IMR-90 (cell line): ENCODE results near the gene GSTP1. TPM values are rescaled to one million over a fixed set of nuclear protein-coding genes. Genes with fewer than 3 reads are reported as not detected.
A peak's percentile ranks its signal among the peaks of the same experiment; 100 is the strongest.

ENCODE experiments used
- ATAC-seq: fragments of 200-7000 bp; cut with Tn5 transposase; 2 replicates; pipeline ENCODE4 v1.9.1; 2020; ENCODE audit warnings: low read depth, mild to moderate bottlenecking, moderate library complexity
- BruUV-seq: library from RNA; stranded (reverse); fragments of 400-500 nt; replicated peaks from 2 replicates; lab custom pipeline; 2021; lab: Mats Ljungman, UMichigan
- CTCF ChIA-PET: fragments of 300-600 bp; formaldehyde crosslinking; extraction: SDS; loops from one replicate; lab custom pipeline; 2021; ENCODE audit warnings: antibody characterized with exemption; lab: Yijun Ruan, JAX
- POLR2A ChIA-PET: fragments of 300-600 bp; sonication (Branson Sonifier 250); formaldehyde crosslinking; loops from one replicate; lab custom pipeline; 2022; ENCODE audit warnings: antibody characterized with exemption; ENCODE audit not compliant: unreplicated experiment; lab: Charles Lee
- DNase-seq: peaks from one replicate; pipeline ENCODE4 v3.0.0; 2013
- H2AFZ ChIP-seq: replicated peaks from 2 replicates; pipeline ENCODE3; 2013; ENCODE audit warnings: low read length, mild to moderate bottlenecking; ENCODE audit not compliant: poor library complexity
- H2AK5ac ChIP-seq: 2 replicates; pipeline ENCODE4 v1.6.1; 2013; ENCODE audit warnings: low read depth, low read length, inconsistent platforms
- H2AK9ac ChIP-seq: replicated peaks from 2 replicates; pipeline ENCODE3; 2013; ENCODE audit warnings: mild to moderate bottlenecking, low read depth, low read length, moderate library complexity; ENCODE audit not compliant: poor library complexity
- H2BK120ac ChIP-seq: 2 replicates; pipeline ENCODE4 v1.6.1; 2013; ENCODE audit warnings: low read depth, low read length, inconsistent platforms
- H2BK15ac ChIP-seq: 3 replicates; pipeline ENCODE4 v1.6.1; 2013; ENCODE audit warnings: low read depth, low read length, inconsistent platforms
- H2BK20ac ChIP-seq: 2 replicates; pipeline ENCODE4 v1.6.1; 2013; ENCODE audit warnings: low read depth, mild to moderate bottlenecking, inconsistent platforms, low read length, moderate library complexity
- H2BK5ac ChIP-seq: 2 replicates; pipeline ENCODE4 v1.6.1; 2013; ENCODE audit warnings: mild to moderate bottlenecking, low read depth, low read length, inconsistent platforms; ENCODE audit not compliant: poor library complexity, severe bottlenecking
- H3K14ac ChIP-seq: replicated peaks from 2 replicates; pipeline ENCODE4 v1.6.1; 2013; ENCODE audit warnings: low read depth, low read length, inconsistent platforms
- H3K18ac ChIP-seq: 2 replicates; pipeline ENCODE4 v1.6.1; 2013; ENCODE audit warnings: low read depth, low read length, control low read depth
- H3K23ac ChIP-seq: 2 replicates; pipeline ENCODE4 v1.6.1; 2013; ENCODE audit warnings: low read depth, low read length, inconsistent platforms
- H3K27ac ChIP-seq: 2 replicates; pipeline ENCODE4 v1.5.1; 2013; ENCODE audit warnings: mild to moderate bottlenecking, control low read depth, low read length; ENCODE audit not compliant: insufficient read depth
- H3K27me3 ChIP-seq: 2 replicates; pipeline ENCODE4 v1.6.1; 2013; ENCODE audit warnings: low read length; ENCODE audit not compliant: control insufficient read depth, insufficient read depth
- H3K36me3 ChIP-seq: 2 replicates; pipeline ENCODE4 v1.6.1; 2013; ENCODE audit warnings: low read length, mixed read lengths; ENCODE audit not compliant: control insufficient read depth, insufficient read depth
- H3K4ac ChIP-seq: 2 replicates; pipeline ENCODE4 v1.6.1; 2013; ENCODE audit warnings: low read depth, low read length, inconsistent platforms
- H3K4me1 ChIP-seq: 2 replicates; pipeline ENCODE4 v1.6.1; 2013; ENCODE audit warnings: low read length, mixed read lengths; ENCODE audit not compliant: control insufficient read depth, insufficient read depth
- H3K4me2 ChIP-seq: 2 replicates; pipeline ENCODE4 v1.6.1; 2013; ENCODE audit warnings: low read depth, mild to moderate bottlenecking, control low read depth, low read length, moderate library complexity
- H3K4me3 ChIP-seq: 2 replicates; pipeline ENCODE4 v1.5.1; 2013; ENCODE audit warnings: low read depth, mild to moderate bottlenecking, control low read depth, low read length, moderate library complexity; ENCODE audit not compliant: insufficient read depth
- H3K56ac ChIP-seq: 2 replicates; pipeline ENCODE4 v1.6.1; 2013; ENCODE audit warnings: low read length, inconsistent platforms; ENCODE audit not compliant: insufficient read depth; ENCODE audit errors: extremely low read depth
- H3K79me1 ChIP-seq, 2 experiments: 2 replicates each; pipeline ENCODE4 v1.6.1; 2013; ENCODE audit warnings: low read length in 2 of 2, inconsistent platforms in 1 of 2, low read depth in 1 of 2
- H3K9ac ChIP-seq: 2 replicates; pipeline ENCODE4 v1.6.1; 2013; ENCODE audit warnings: low read depth, low read length, control low read depth
- H3K9me1 ChIP-seq: 2 replicates; pipeline ENCODE4 v1.6.1; 2013; ENCODE audit warnings: low read length, inconsistent platforms; ENCODE audit not compliant: insufficient read depth
- H3K9me3 ChIP-seq: 2 replicates; pipeline ENCODE4 v1.6.1; 2013; ENCODE audit warnings: low read length; ENCODE audit not compliant: control insufficient read depth, insufficient read depth
- H4K20me1 ChIP-seq: 2 replicates; pipeline ENCODE4 v1.6.1; 2013; ENCODE audit warnings: low read length, inconsistent platforms; ENCODE audit not compliant: insufficient read depth
- H4K5ac ChIP-seq: 2 replicates; pipeline ENCODE4 v1.6.1; 2013; ENCODE audit warnings: mild to moderate bottlenecking, low read depth, low read length, control low read depth
- H4K8ac ChIP-seq, 2 experiments: 2 replicates each; pipeline ENCODE4 v1.6.1; 2013; ENCODE audit warnings: low read depth in 2 of 2, low read length in 2 of 2, control low read depth in 1 of 2, inconsistent platforms in 1 of 2
- H4K91ac ChIP-seq: 2 replicates; pipeline ENCODE4 v1.6.1; 2013; ENCODE audit warnings: low read depth, low read length, inconsistent platforms; ENCODE audit not compliant: insufficient read depth
- BHLHE40 ChIP-seq: fragments of 150-350 bp; IDR thresholded peaks from 2 replicates; pipeline ENCODE4 v1.6.1; 2016; ENCODE audit warnings: mild to moderate bottlenecking, low read depth, low read length
- CEBPB ChIP-seq: IDR thresholded peaks from 2 replicates; pipeline ENCODE4 v1.6.1; 2012; ENCODE audit warnings: low read depth, low read length, improper control_type of control experiment
- CHD1 ChIP-seq: IDR thresholded peaks from 2 replicates; pipeline ENCODE4 v1.6.1; 2012; ENCODE audit warnings: low read depth, low read length, improper control_type of control experiment
- CTCF ChIP-seq: conservative IDR thresholded peaks from 2 replicates; pipeline ENCODE4 v1.5.1; 2012; ENCODE audit warnings: mild to moderate bottlenecking, low read depth, low read length, improper control_type of control experiment
- FOS ChIP-seq: fragments of 150-350 bp; IDR thresholded peaks from 2 replicates; pipeline ENCODE4 v1.6.1; 2016; ENCODE audit warnings: low read depth, low read length
- MAFK ChIP-seq: IDR thresholded peaks from 2 replicates; pipeline ENCODE4 v1.6.1; 2012; ENCODE audit warnings: low read depth, low read length, improper control_type of control experiment
- MAZ ChIP-seq: IDR thresholded peaks from 2 replicates; pipeline ENCODE4 v1.6.1; 2012; ENCODE audit warnings: low read depth, mild to moderate bottlenecking, low read length, improper control_type of control experiment, moderate library complexity, borderline replicate concordance
- MXI1 ChIP-seq: IDR thresholded peaks from 2 replicates; pipeline ENCODE4 v1.6.1; 2012; ENCODE audit warnings: low read depth, mild to moderate bottlenecking, low read length, moderate library complexity, borderline replicate concordance
- NFE2L2 ChIP-seq: fragments of 150-350 bp; IDR thresholded peaks from 2 replicates; pipeline ENCODE4 v1.6.1; 2016; ENCODE audit warnings: low read depth, mild to moderate bottlenecking, low read length
- POLR2A ChIP-seq: IDR thresholded peaks from 2 replicates; pipeline ENCODE4 v1.6.1; 2012; ENCODE audit warnings: mild to moderate bottlenecking, low read depth, low read length
- RAD21 ChIP-seq: IDR thresholded peaks from 2 replicates; pipeline ENCODE4 v1.6.1; 2012; ENCODE audit warnings: low read length, improper control_type of control experiment
- RCOR1 ChIP-seq: IDR thresholded peaks from 2 replicates; pipeline ENCODE4 v1.6.1; 2012; ENCODE audit warnings: mild to moderate bottlenecking, low read length, improper control_type of control experiment; ENCODE audit not compliant: insufficient replicate concordance
- RFX5 ChIP-seq: IDR thresholded peaks from 2 replicates; pipeline ENCODE4 v1.8.0; 2012; ENCODE audit warnings: low read depth, mild to moderate bottlenecking, low read length, moderate library complexity
- SMC3 ChIP-seq: fragments of 150-350 bp; IDR thresholded peaks from 2 replicates; pipeline ENCODE4 v1.6.1; 2016; ENCODE audit warnings: low read depth, mild to moderate bottlenecking, antibody characterized with exemption, low read length, moderate library complexity
- WGBS, 2 experiments: methylation state at CpG; one replicate each; pipeline versions ENCODE4 v1.1.5 to v1.1.7; 2013; ENCODE audit warnings: missing lambda C conversion rate in 2 of 2; ENCODE audit not compliant: insufficient read length in 1 of 2; ENCODE audit errors: extremely low coverage in 2 of 2; 5-methylcytosine and 5-hydroxymethylcytosine counted together
- dilution Hi-C: fragments of 300-500 bp; cut with HindIII; formaldehyde crosslinking; loops from one replicate; pipeline ENCODE4 v1.14.3; 2018; ENCODE audit warnings: low sequenced_read_pairs; ENCODE audit not compliant: unreplicated experiment
- in situ Hi-C: fragments of 300-500 bp; cut with MboI; formaldehyde crosslinking; loops from 3 replicates; pipeline ENCODE4 v1.14.3; 2019; ENCODE audit warnings: low sequenced_read_pairs, inconsistent platforms, mixed read lengths
- intact Hi-C: fragments of 100-400 bp; cut with micrococcal nuclease; formaldehyde crosslinking; loops from 2 replicates; pipeline ENCODE4 v1.10.0; 2022
- polyA plus RNA-seq, 3 experiments: library from polyadenylated mRNA; depleted of rRNA; stranded (reverse); fragments of >200 nt; gene quantifications; 2 replicates each; pipeline ENCODE4 v1.2.3, GENCODE V29; 2012; ENCODE audit warnings: low replicate concordance in 1 of 3
- total RNA-seq: library from RNA; depleted of rRNA; stranded (reverse); fragments of >200 nt; gene quantifications from 2 replicates; pipeline ENCODE4 v1.2.3, GENCODE V29; 2012
- TF ChIP-seq, protein P1 (sequence below): fragments of 150-350 bp; IDR thresholded peaks from 2 replicates; pipeline ENCODE4 v1.6.1; 2017; ENCODE audit warnings: mild to moderate bottlenecking, antibody characterized with exemption, low read length, low read depth
- TF ChIP-seq, protein P2 (sequence below): fragments of 150-350 bp; IDR thresholded peaks from 2 replicates; pipeline ENCODE4 v1.6.1; 2016; ENCODE audit warnings: low read depth, mild to moderate bottlenecking, low read length, moderate library complexity, borderline replicate concordance

Gene GSTP1
- total and polyA plus RNA-seq, 2 of the 4 experiments (the other 2 are of a cell fraction): 947 to 1,539 TPM

GRCh38 chr11:67611165-67611564 is 27.6 kb downstream of the GSTP1 start:
- ATAC-seq: no peak
- Histone ChIP-seq H2BK20ac (no peak overlapping the region), H3K4me3 (no peak overlapping the region), H3K27ac (no peak overlapping the region), H3K9me1 (no peaks in the 10 kb centered on the region), H4K20me1 (no peaks in the 10 kb centered on the region; the same call in 1 of the 2 replicates), H2BK15ac (no peak overlapping the region), H2BK5ac (no peak overlapping the region), H3K4ac (no peak overlapping the region), H3K14ac (no peak overlapping the region), H3K27me3 (peaks cover 7% of the 10 kb centered on the region), H3K18ac (no peak overlapping the region), H3K23ac (no peak overlapping the region), H3K9ac (no peak overlapping the region), H2BK120ac (no peak overlapping the region), H4K91ac (no peak overlapping the region), H2AK5ac (no peak overlapping the region), H4K5ac (no peak overlapping the region), H3K79me1 (peaks cover 18 to 22% of the 10 kb centered on the region in 2 experiments), H3K4me1 (peaks cover 6% of the 10 kb centered on the region; the same call in 1 of the 2 replicates), H3K4me2 (no peak overlapping the region), H3K56ac (no peak overlapping the region), H2AFZ (peak overlapping the region; percentile 32), H3K9me3 (no peaks in the 10 kb centered on the region), H3K36me3 (peaks cover 36% of the 10 kb centered on the region), H2AK9ac (no peak overlapping the region), H4K8ac (no peak overlapping the region)
- no TSS peak for BruUV-seq
- TF ChIP-seq RCOR1: no peak
- no peak for TF ChIP-seq POLR2A
- TF ChIP-seq, protein P1, sequence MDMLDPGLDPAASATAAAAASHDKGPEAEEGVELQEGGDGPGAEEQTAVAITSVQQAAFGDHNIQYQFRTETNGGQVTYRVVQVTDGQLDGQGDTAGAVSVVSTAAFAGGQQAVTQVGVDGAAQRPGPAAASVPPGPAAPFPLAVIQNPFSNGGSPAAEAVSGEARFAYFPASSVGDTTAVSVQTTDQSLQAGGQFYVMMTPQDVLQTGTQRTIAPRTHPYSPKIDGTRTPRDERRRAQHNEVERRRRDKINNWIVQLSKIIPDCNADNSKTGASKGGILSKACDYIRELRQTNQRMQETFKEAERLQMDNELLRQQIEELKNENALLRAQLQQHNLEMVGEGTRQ: no peak
- no peak for TF ChIP-seq RFX5
- TF ChIP-seq SMC3: no peak
- no peak for TF ChIP-seq BHLHE40
- TF ChIP-seq MAZ: no peak
- no peak for TF ChIP-seq FOS
- TF ChIP-seq, protein P2, sequence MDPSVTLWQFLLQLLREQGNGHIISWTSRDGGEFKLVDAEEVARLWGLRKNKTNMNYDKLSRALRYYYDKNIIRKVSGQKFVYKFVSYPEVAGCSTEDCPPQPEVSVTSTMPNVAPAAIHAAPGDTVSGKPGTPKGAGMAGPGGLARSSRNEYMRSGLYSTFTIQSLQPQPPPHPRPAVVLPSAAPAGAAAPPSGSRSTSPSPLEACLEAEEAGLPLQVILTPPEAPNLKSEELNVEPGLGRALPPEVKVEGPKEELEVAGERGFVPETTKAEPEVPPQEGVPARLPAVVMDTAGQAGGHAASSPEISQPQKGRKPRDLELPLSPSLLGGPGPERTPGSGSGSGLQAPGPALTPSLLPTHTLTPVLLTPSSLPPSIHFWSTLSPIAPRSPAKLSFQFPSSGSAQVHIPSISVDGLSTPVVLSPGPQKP: no peak
- TF ChIP-seq CEBPB: no peak
- no peak for TF ChIP-seq MXI1
- TF ChIP-seq NFE2L2: no peak
- TF ChIP-seq CHD1: no peak
- no peak for TF ChIP-seq RAD21
- no peak for TF ChIP-seq CTCF
- TF ChIP-seq MAFK: no peak
- in situ Hi-C loops (no loop called here), intact Hi-C loops (no loop called here), dilution Hi-C loops (no loop called here)
- POLR2A ChIA-PET: no interaction called here
- 89% methylated on average over 8 of the region's 14 CpGs; no CpG with 5 or more reads in 1 of the 2 experiments for WGBS, 2 experiments
- DNase-seq: no peak
- CTCF ChIA-PET: no interaction called here
